ENCODE results near the gene LRRC63. TPM values are rescaled to one million over a fixed set of nuclear protein-coding genes. Genes with fewer than 3 reads are reported as not detected.
"Not testable (repeated sequence)": the region's sequence is repeated elsewhere in the genome, so short reads cannot be mapped to it uniquely, and the experiment has no call there.

The LRRC63 gene
- total RNA-seq, 4 donors from 2014 or later: 0.11 to 0.13 TPM; not detected in 2

DNA sequence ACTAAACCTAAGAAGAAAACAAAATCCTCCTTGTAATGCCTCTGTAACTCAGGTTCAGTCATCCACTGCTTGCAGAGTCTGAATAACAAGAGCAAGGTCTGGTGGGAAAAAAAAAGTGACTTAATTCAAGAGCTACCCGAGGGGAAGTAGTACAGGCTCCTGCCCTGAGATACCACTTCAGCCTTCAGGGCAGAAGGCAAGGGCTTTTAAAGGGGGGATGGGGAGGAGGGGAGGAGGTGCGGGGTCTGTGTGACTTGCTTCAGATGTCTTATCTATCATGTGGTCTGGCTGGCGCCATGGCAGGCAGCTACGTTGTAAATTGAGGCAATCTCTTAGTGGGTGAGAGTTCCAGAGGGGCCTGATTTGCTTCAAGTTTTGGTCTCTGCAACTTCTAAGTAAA, 66.7 kb downstream of the LRRC63 start:
- Histone ChIP-seq H3K9me3 (no peaks in the 10 kb centered on the region), H3K4me1 (no peaks in the 10 kb centered on the region), H3K36me3 (no peaks in the 10 kb centered on the region), H3K4me3 (replicated peaks in 1 of 3) (no peak overlapping the region), H3K27me3 (no peaks in the 10 kb centered on the region), H3K27ac (no peak overlapping the region)
- TF ChIP-seq CTCF (IDR thresholded peaks at IDR 0.05): no peak
- TF ChIP-seq POLR2A (IDR thresholded peaks at IDR 0.05): no peak
- no peak for DNase-seq
- 32 to 35% methylated on average over 4 of the region's 4 CpGs for WGBS, 2 donors
- intact Hi-C loops (cut with DNase I): no loop called here

GRCh38 chr13:46281779-46282178, 70.1 kb downstream of the LRRC63 start:
- intact Hi-C loops (cut with DNase I): no loop called here
- H3K9me3 ChIP-seq: no peaks in the 10 kb centered on the region
- no peak for DNase-seq
- no peak overlapping the region for H3K27ac ChIP-seq
- 59 to 68% methylated on average over 2 of the region's 2 CpGs for WGBS, 2 donors
- no peaks in the 10 kb centered on the region for H3K27me3 ChIP-seq
- no peak overlapping the region for H3K4me3 ChIP-seq (replicated peaks in 1 of 3)
- no peaks in the 10 kb centered on the region for H3K36me3 ChIP-seq
- TF ChIP-seq POLR2A (IDR thresholded peaks at IDR 0.05) (no peak), CTCF (IDR thresholded peaks at IDR 0.05) (no peak)
- H3K4me1 ChIP-seq: no peaks in the 10 kb centered on the region

- intact Hi-C loops (cut with DNase I); H3K4me3 ChIP-seq (replicated peaks in 1 of 3); H3K4me1 ChIP-seq; H3K27ac ChIP-seq; H3K9me3 ChIP-seq; DNase-seq; H3K36me3 ChIP-seq; H3K27me3 ChIP-seq: not testable (repeated sequence)
- WGBS, 2 donors: 84 to 89% methylated on average over 16 of the region's 16 CpGs
Measured at GRCh38 chr13:46283912-46284824, 72.4 kb downstream of the LRRC63 start.

- no peak for DNase-seq
- TF ChIP-seq CTCF (IDR thresholded peaks at IDR 0.05) (no peak), POLR2A (IDR thresholded peaks at IDR 0.05) (no peak)
- Histone ChIP-seq H3K36me3 (no peaks in the 10 kb centered on the region), H3K9me3 (no peaks in the 10 kb centered on the region), H3K27me3 (no peaks in the 10 kb centered on the region), H3K4me1 (no peaks in the 10 kb centered on the region), H3K27ac (no peak overlapping the region), H3K4me3 (replicated peaks in 1 of 3) (no peak overlapping the region)
- WGBS, 2 donors: 81 to 82% methylated on average over 1 of the region's 1 CpG
- intact Hi-C loops (cut with DNase I): no loop called here
Measured at GRCh38 chr13:46286972-46287371, 75.2 kb downstream of the LRRC63 start.

GRCh38 chr13:46288570-46289259, 77.0 kb downstream of the LRRC63 start:
- Histone ChIP-seq H3K4me1 (no peaks in the 10 kb centered on the region), H3K27me3 (no peaks in the 10 kb centered on the region), H3K36me3 (no peaks in the 10 kb centered on the region), H3K4me3 (replicated peaks in 1 of 3) (no peak overlapping the region), H3K27ac (no peak overlapping the region), H3K9me3 (no peaks in the 10 kb centered on the region)
- peak in 5 of 6 experiments; percentile 7 to 52 (median 38) for TF ChIP-seq CTCF (IDR thresholded peaks at IDR 0.05)
- TF ChIP-seq POLR2A (IDR thresholded peaks at IDR 0.05): no peak
- WGBS, 2 donors: 80 to 83% methylated on average over 5 of the region's 5 CpGs
- no peak for DNase-seq
- intact Hi-C loops (cut with DNase I): no loop called here

Measured in thyroid gland (tissue), 4 donors.